ENCODE measurements around the gene CSMD2.
"Not testable (repeated sequence)": the region's sequence is repeated elsewhere in the genome, so short reads cannot be mapped to it uniquely, and the experiment has no call there.

The CSMD2 gene

GRCh38 chr1:34016281-34016680, 148.7 kb downstream of the CSMD2 start:
- H3K4me1 ChIP-seq (ENCODE audit: insufficient read depth, low read length); H3K9me3 ChIP-seq (ENCODE audit: low read length); H3K4me3 ChIP-seq (ENCODE audit: low read depth in 1 of 2, low read length in 2 of 2); H3K27ac ChIP-seq (ENCODE audit: low read depth, low read length); H3K36me3 ChIP-seq (ENCODE audit: insufficient read depth, low read length); H3K27me3 ChIP-seq (ENCODE audit: control insufficient read depth in 1 of 2, insufficient read depth in 2 of 2, low read length in 2 of 2); H3K9ac ChIP-seq (ENCODE audit: low read length): not testable (repeated sequence)

- Histone ChIP-seq H3K4me3 (ENCODE audit: low read depth in 1 of 2, low read length in 2 of 2) (no peak overlapping the region), H3K4me1 (ENCODE audit: insufficient read depth, low read length) (no peaks in the 10 kb centered on the region), H3K36me3 (ENCODE audit: insufficient read depth, low read length) (no peaks in the 10 kb centered on the region), H3K9ac (ENCODE audit: low read length) (no peak overlapping the region), H3K27me3 (ENCODE audit: control insufficient read depth in 1 of 2, insufficient read depth in 2 of 2, low read length in 2 of 2) (peaks cover 0 to 4% of the 10 kb centered on the region in 2 donors), H3K27ac (ENCODE audit: low read depth, low read length) (no peak overlapping the region), H3K9me3 (ENCODE audit: low read length) (no peaks in the 10 kb centered on the region)
Observed at GRCh38 chr1:34013958-34014737, 150.9 kb downstream of the CSMD2 start.

GRCh38 chr1:34013136-34013535, 151.9 kb downstream of the CSMD2 start:
- Histone ChIP-seq H3K27ac (ENCODE audit: low read depth, low read length) (no peak overlapping the region), H3K27me3 (ENCODE audit: control insufficient read depth in 1 of 2, insufficient read depth in 2 of 2, low read length in 2 of 2) (peaks cover 0 to 4% of the 10 kb centered on the region in 2 donors), H3K9me3 (ENCODE audit: low read length) (no peaks in the 10 kb centered on the region), H3K36me3 (ENCODE audit: insufficient read depth, low read length) (no peaks in the 10 kb centered on the region), H3K9ac (ENCODE audit: low read length) (no peak overlapping the region), H3K4me3 (ENCODE audit: low read depth in 1 of 2, low read length in 2 of 2) (no peak overlapping the region), H3K4me1 (ENCODE audit: insufficient read depth, low read length) (no peaks in the 10 kb centered on the region)

GRCh38 chr1:34009340-34009985, 155.6 kb downstream of the CSMD2 start:
- H3K36me3 ChIP-seq (ENCODE audit: insufficient read depth, low read length), result no peaks in the 10 kb centered on the region
- no peak overlapping the region for H3K27ac ChIP-seq (ENCODE audit: low read depth, low read length)
- H3K4me3 ChIP-seq (ENCODE audit: low read depth in 1 of 2, low read length in 2 of 2), result no peak overlapping the region
- H3K27me3 ChIP-seq (ENCODE audit: control insufficient read depth in 1 of 2, insufficient read depth in 2 of 2, low read length in 2 of 2), result no peaks in the 10 kb centered on the region
- H3K9me3 ChIP-seq (ENCODE audit: low read length), result no peaks in the 10 kb centered on the region
- H3K4me1 ChIP-seq (ENCODE audit: insufficient read depth, low read length), result no peaks in the 10 kb centered on the region
- H3K9ac ChIP-seq (ENCODE audit: low read length), result no peak overlapping the region

GRCh38 chr1:34007760-34008159, 157.3 kb downstream of the CSMD2 start:
- Histone ChIP-seq H3K36me3 (ENCODE audit: insufficient read depth, low read length) (no peaks in the 10 kb centered on the region), H3K9me3 (ENCODE audit: low read length) (no peaks in the 10 kb centered on the region), H3K9ac (ENCODE audit: low read length) (no peak overlapping the region)

GRCh38 chr1:34005309-34005708, 159.7 kb downstream of the CSMD2 start:
- H3K4me3 ChIP-seq (ENCODE audit: low read depth in 1 of 2, low read length in 2 of 2), result no peak overlapping the region
- no peaks in the 10 kb centered on the region for H3K9me3 ChIP-seq (ENCODE audit: low read length)
- no peaks in the 10 kb centered on the region for H3K27me3 ChIP-seq (ENCODE audit: control insufficient read depth in 1 of 2, insufficient read depth in 2 of 2, low read length in 2 of 2)
- H3K4me1 ChIP-seq (ENCODE audit: insufficient read depth, low read length), result no peaks in the 10 kb centered on the region
- H3K27ac ChIP-seq (ENCODE audit: low read depth, low read length), result no peak overlapping the region
- H3K36me3 ChIP-seq (ENCODE audit: insufficient read depth, low read length), result no peaks in the 10 kb centered on the region
- H3K9ac ChIP-seq (ENCODE audit: low read length), result no peak overlapping the region

More at GRCh38 chr1:34007760-34008159, 157.3 kb downstream of the CSMD2 start:
- Histone ChIP-seq H3K4me1 (ENCODE audit: insufficient read depth, low read length) (no peaks in the 10 kb centered on the region), H3K27me3 (ENCODE audit: control insufficient read depth in 1 of 2, insufficient read depth in 2 of 2, low read length in 2 of 2) (no peaks in the 10 kb centered on the region), H3K4me3 (ENCODE audit: low read depth in 1 of 2, low read length in 2 of 2) (no peak overlapping the region), H3K27ac (ENCODE audit: low read depth, low read length) (no peak overlapping the region)

- H3K36me3 ChIP-seq (ENCODE audit: insufficient read depth, low read length), result no peaks in the 10 kb centered on the region
Observed at GRCh38 chr1:34002810-34003209, 162.2 kb downstream of the CSMD2 start.

GRCh38 chr1:33997127-33998036, 167.6 kb downstream of the CSMD2 start:
- Histone ChIP-seq H3K4me1 (ENCODE audit: insufficient read depth, low read length) (no peaks in the 10 kb centered on the region), H3K27ac (ENCODE audit: low read depth, low read length) (no peak overlapping the region), H3K4me3 (ENCODE audit: low read depth in 1 of 2, low read length in 2 of 2) (no peak overlapping the region), H3K9ac (ENCODE audit: low read length) (no peak overlapping the region), H3K36me3 (ENCODE audit: insufficient read depth, low read length) (no peaks in the 10 kb centered on the region), H3K9me3 (ENCODE audit: low read length) (no peaks in the 10 kb centered on the region), H3K27me3 (ENCODE audit: control insufficient read depth in 1 of 2, insufficient read depth in 2 of 2, low read length in 2 of 2) (no peaks in the 10 kb centered on the region)

More at GRCh38 chr1:34002810-34003209, 162.2 kb downstream of the CSMD2 start:
- Histone ChIP-seq H3K9me3 (ENCODE audit: low read length) (no peaks in the 10 kb centered on the region), H3K27ac (ENCODE audit: low read depth, low read length) (no peak overlapping the region), H3K9ac (ENCODE audit: low read length) (no peak overlapping the region), H3K27me3 (ENCODE audit: control insufficient read depth in 1 of 2, insufficient read depth in 2 of 2, low read length in 2 of 2) (no peaks in the 10 kb centered on the region), H3K4me3 (ENCODE audit: low read depth in 1 of 2, low read length in 2 of 2) (no peak overlapping the region), H3K4me1 (ENCODE audit: insufficient read depth, low read length) (no peaks in the 10 kb centered on the region)

GRCh38 chr1:33996281-33996680, 168.7 kb downstream of the CSMD2 start:
- no peak overlapping the region for H3K27ac ChIP-seq (ENCODE audit: low read depth, low read length)
- no peaks in the 10 kb centered on the region for H3K9me3 ChIP-seq (ENCODE audit: low read length)
- peaks cover 0 to 3% of the 10 kb centered on the region in 2 donors for H3K27me3 ChIP-seq (ENCODE audit: control insufficient read depth in 1 of 2, insufficient read depth in 2 of 2, low read length in 2 of 2)
- H3K9ac ChIP-seq (ENCODE audit: low read length), result no peak overlapping the region
- H3K4me1 ChIP-seq (ENCODE audit: insufficient read depth, low read length), result no peaks in the 10 kb centered on the region
- no peaks in the 10 kb centered on the region for H3K36me3 ChIP-seq (ENCODE audit: insufficient read depth, low read length)
- H3K4me3 ChIP-seq (ENCODE audit: low read depth in 1 of 2, low read length in 2 of 2), result no peak overlapping the region

- Histone ChIP-seq H3K27me3 (ENCODE audit: control insufficient read depth in 1 of 2, insufficient read depth in 2 of 2, low read length in 2 of 2) (peaks cover 0 to 4% of the 10 kb centered on the region in 2 donors), H3K36me3 (ENCODE audit: insufficient read depth, low read length) (no peaks in the 10 kb centered on the region), H3K27ac (ENCODE audit: low read depth, low read length) (no peak overlapping the region), H3K4me3 (ENCODE audit: low read depth in 1 of 2, low read length in 2 of 2) (no peak overlapping the region), H3K9ac (ENCODE audit: low read length) (no peak overlapping the region), H3K4me1 (ENCODE audit: insufficient read depth, low read length) (no peaks in the 10 kb centered on the region), H3K9me3 (ENCODE audit: low read length) (no peaks in the 10 kb centered on the region)
Observed at GRCh38 chr1:33993301-33993700, 171.7 kb downstream of the CSMD2 start.

GRCh38 chr1:33990281-33990680, 174.7 kb downstream of the CSMD2 start:
- no peaks in the 10 kb centered on the region for H3K36me3 ChIP-seq (ENCODE audit: insufficient read depth, low read length)

More at GRCh38 chr1:33990281-33990680, 174.7 kb downstream of the CSMD2 start:
- H3K27me3 ChIP-seq (ENCODE audit: control insufficient read depth in 1 of 2, insufficient read depth in 2 of 2, low read length in 2 of 2), result peaks cover 0 to 4% of the 10 kb centered on the region in 2 donors
- H3K9me3 ChIP-seq (ENCODE audit: low read length), result no peaks in the 10 kb centered on the region
- H3K4me3 ChIP-seq (ENCODE audit: low read depth in 1 of 2, low read length in 2 of 2), result no peak overlapping the region
- H3K4me1 ChIP-seq (ENCODE audit: insufficient read depth, low read length), result peaks cover 16% of the 10 kb centered on the region
- no peak overlapping the region for H3K9ac ChIP-seq (ENCODE audit: low read length)
- H3K27ac ChIP-seq (ENCODE audit: low read depth, low read length), result no peak overlapping the region
